Measurements from ENCODE around the gene MARCHF9.

MARCHF9 gene

GRCh38 chr12:57755454-57756372, 810 bp downstream of the MARCHF9 start:
- H3K9me3 Mint-ChIP-seq: no peaks in the 10 kb centered on the region
- H3K36me3 Mint-ChIP-seq (ENCODE audit: insufficient read depth): peaks cover 28% of the 10 kb centered on the region
- H3K27ac Mint-ChIP-seq (ENCODE audit: low read depth): peak overlapping the region; percentile 75
- peaks cover 66% of the 10 kb centered on the region for H3K4me1 Mint-ChIP-seq
- no peak for ATAC-seq (replicated peaks; ENCODE audit: extremely low read depth, poor library complexity, severe bottlenecking)
- no peak for DNase-seq (ENCODE audit: low spot score in 2 of 2)
- no peaks in the 10 kb centered on the region for H3K27me3 Mint-ChIP-seq
- peak overlapping the region; percentile 77 for H3K4me3 Mint-ChIP-seq

GRCh38 chr12:57756406-57757341, 1.8 kb downstream of the MARCHF9 start:
- ATAC-seq (replicated peaks; ENCODE audit: extremely low read depth, poor library complexity, severe bottlenecking) (no peak), DNase-seq (ENCODE audit: low spot score in 2 of 2) (peak; percentile 42 to 51)
- Mint-ChIP-seq H3K27me3 (no peaks in the 10 kb centered on the region), H3K4me3 (peak overlapping the region; percentile 77), H3K27ac (ENCODE audit: low read depth) (peak overlapping the region; percentile 75), H3K4me1 (peaks cover 58% of the 10 kb centered on the region), H3K9me3 (no peaks in the 10 kb centered on the region), H3K36me3 (ENCODE audit: insufficient read depth) (peaks cover 22% of the 10 kb centered on the region)

- no peaks in the 10 kb centered on the region for H3K27me3 Mint-ChIP-seq
- H3K36me3 Mint-ChIP-seq (ENCODE audit: insufficient read depth): peaks cover 17% of the 10 kb centered on the region
- no peak overlapping the region for H3K27ac Mint-ChIP-seq (ENCODE audit: low read depth)
- ATAC-seq (replicated peaks; ENCODE audit: extremely low read depth, poor library complexity, severe bottlenecking): no peak
- H3K4me1 Mint-ChIP-seq: peaks cover 51% of the 10 kb centered on the region
- DNase-seq (ENCODE audit: low spot score in 2 of 2): no peak
- H3K4me3 Mint-ChIP-seq: no peak overlapping the region
- no peaks in the 10 kb centered on the region for H3K9me3 Mint-ChIP-seq
Observed at GRCh38 chr12:57757771-57758170, 2.9 kb downstream of the MARCHF9 start.

- no peak overlapping the region for H3K27ac Mint-ChIP-seq (ENCODE audit: low read depth)
Observed at GRCh38 chr12:57758552-57759359, 3.9 kb downstream of the MARCHF9 start.

GRCh38 chr12:57759360-57759980, 4.6 kb downstream of the MARCHF9 start:
- H3K36me3 Mint-ChIP-seq (ENCODE audit: insufficient read depth): peaks cover 16% of the 10 kb centered on the region
- ATAC-seq (replicated peaks; ENCODE audit: extremely low read depth, poor library complexity, severe bottlenecking) (peak; percentile 20), DNase-seq (ENCODE audit: low spot score in 2 of 2) (no peak)
- peaks cover 13% of the 10 kb centered on the region for H3K27me3 Mint-ChIP-seq
- H3K9me3 Mint-ChIP-seq: no peaks in the 10 kb centered on the region
- H3K4me3 Mint-ChIP-seq: no peak overlapping the region
- H3K4me1 Mint-ChIP-seq: peaks cover 39% of the 10 kb centered on the region
- no peak overlapping the region for H3K27ac Mint-ChIP-seq (ENCODE audit: low read depth)

More at GRCh38 chr12:57758552-57759359, 3.9 kb downstream of the MARCHF9 start:
- no peak overlapping the region for H3K4me3 Mint-ChIP-seq
- no peak for ATAC-seq (replicated peaks; ENCODE audit: extremely low read depth, poor library complexity, severe bottlenecking)
- no peak for DNase-seq (ENCODE audit: low spot score in 2 of 2)
- H3K36me3 Mint-ChIP-seq (ENCODE audit: insufficient read depth): peaks cover 16% of the 10 kb centered on the region
- peaks cover 6% of the 10 kb centered on the region for H3K27me3 Mint-ChIP-seq
- no peaks in the 10 kb centered on the region for H3K9me3 Mint-ChIP-seq
- peaks cover 41% of the 10 kb centered on the region for H3K4me1 Mint-ChIP-seq

- ATAC-seq (replicated peaks; ENCODE audit: extremely low read depth, poor library complexity, severe bottlenecking): no peak
- H3K27ac Mint-ChIP-seq (ENCODE audit: low read depth): no peak overlapping the region
- H3K4me3 Mint-ChIP-seq: no peak overlapping the region
- peaks cover 23% of the 10 kb centered on the region for H3K27me3 Mint-ChIP-seq
- H3K4me1 Mint-ChIP-seq: peaks cover 41% of the 10 kb centered on the region
- no peak for DNase-seq (ENCODE audit: low spot score in 2 of 2)
- H3K9me3 Mint-ChIP-seq: no peaks in the 10 kb centered on the region
- peaks cover 18% of the 10 kb centered on the region for H3K36me3 Mint-ChIP-seq (ENCODE audit: insufficient read depth)
Observed at GRCh38 chr12:57760347-57760982, 5.6 kb downstream of the MARCHF9 start.

- no peak for DNase-seq (ENCODE audit: low spot score in 2 of 2)
- H3K9me3 Mint-ChIP-seq: no peaks in the 10 kb centered on the region
- no peak overlapping the region for H3K27ac Mint-ChIP-seq (ENCODE audit: low read depth)
- H3K27me3 Mint-ChIP-seq: peaks cover 31% of the 10 kb centered on the region
- ATAC-seq (replicated peaks; ENCODE audit: extremely low read depth, poor library complexity, severe bottlenecking): no peak
- H3K4me1 Mint-ChIP-seq: peaks cover 42% of the 10 kb centered on the region
- H3K4me3 Mint-ChIP-seq: no peak overlapping the region
- peaks cover 13% of the 10 kb centered on the region for H3K36me3 Mint-ChIP-seq (ENCODE audit: insufficient read depth)
Observed at GRCh38 chr12:57761391-57761998, 6.6 kb downstream of the MARCHF9 start.

- Mint-ChIP-seq H3K36me3 (ENCODE audit: insufficient read depth) (peaks cover 6% of the 10 kb centered on the region), H3K4me3 (no peak overlapping the region), H3K27ac (ENCODE audit: low read depth) (no peak overlapping the region), H3K4me1 (peaks cover 39% of the 10 kb centered on the region), H3K27me3 (peaks cover 39% of the 10 kb centered on the region), H3K9me3 (no peaks in the 10 kb centered on the region)
- ATAC-seq (replicated peaks; ENCODE audit: extremely low read depth, poor library complexity, severe bottlenecking) (no peak), DNase-seq (ENCODE audit: low spot score in 2 of 2) (no peak)
Observed at GRCh38 chr12:57762463-57762862, 7.6 kb downstream of the MARCHF9 start.

GRCh38 chr12:57763881-57764661, 9.2 kb downstream of the MARCHF9 start:
- Mint-ChIP-seq H3K27ac (ENCODE audit: low read depth) (no peak overlapping the region), H3K27me3 (peaks cover 39% of the 10 kb centered on the region), H3K4me1 (peaks cover 31% of the 10 kb centered on the region), H3K4me3 (peak overlapping the region; percentile 83), H3K9me3 (no peaks in the 10 kb centered on the region), H3K36me3 (ENCODE audit: insufficient read depth) (peaks cover 5% of the 10 kb centered on the region)
- ATAC-seq (replicated peaks; ENCODE audit: extremely low read depth, poor library complexity, severe bottlenecking) (no peak), DNase-seq (ENCODE audit: low spot score in 2 of 2) (no peak)

GRCh38 chr12:57764662-57765002, 9.7 kb downstream of the MARCHF9 start:
- Mint-ChIP-seq H3K4me3 (peak overlapping the region; percentile 83), H3K9me3 (no peaks in the 10 kb centered on the region), H3K27me3 (peaks cover 39% of the 10 kb centered on the region), H3K27ac (ENCODE audit: low read depth) (no peak overlapping the region), H3K4me1 (peaks cover 26% of the 10 kb centered on the region), H3K36me3 (ENCODE audit: insufficient read depth) (peaks cover 6% of the 10 kb centered on the region)
- DNase-seq (ENCODE audit: low spot score in 2 of 2): no peak
- ATAC-seq (replicated peaks; ENCODE audit: extremely low read depth, poor library complexity, severe bottlenecking): no peak
